Chondrocyte (in vitro differentiated cells): ENCODE data around the gene PCDHB14. TPM values are rescaled to one million over a fixed set of nuclear protein-coding genes. Genes with fewer than 3 reads are reported as not detected.
A peak's percentile ranks its signal among the peaks of the same experiment; 100 is the strongest.
"Not testable (repeated sequence)": the region's sequence is repeated elsewhere in the genome, so short reads cannot be mapped to it uniquely, and the experiment has no call there.

Experiments used
- DNase-seq: peaks from one replicate; pipeline ENCODE4 v3.0.0; 2021; ENCODE audit warnings: mixed read lengths, low spot score
- H3K27ac Mint-ChIP-seq: one replicate; pipeline ENCODE4 v1.8.0; 2021; ENCODE audit warnings: mild to moderate bottlenecking, moderate library complexity, mixed read lengths; ENCODE audit not compliant: unreplicated experiment
- H3K27me3 Mint-ChIP-seq: 2 replicates; pipeline ENCODE4 v1.8.0; 2021; ENCODE audit warnings: low read depth, mixed read lengths
- H3K36me3 Mint-ChIP-seq: 2 replicates; pipeline ENCODE4 v1.8.0; 2021; ENCODE audit warnings: low read depth, mixed read lengths
- H3K4me1 Mint-ChIP-seq: 2 replicates; pipeline ENCODE4 v1.8.0; 2021; ENCODE audit warnings: low read depth, mild to moderate bottlenecking, mixed read lengths
- H3K4me3 Mint-ChIP-seq: one replicate; pipeline ENCODE4 v1.8.0; 2021; ENCODE audit warnings: mild to moderate bottlenecking, moderate library complexity, mixed read lengths; ENCODE audit not compliant: unreplicated experiment
- H3K9me3 Mint-ChIP-seq: 2 replicates; pipeline ENCODE4 v1.8.0; 2021; ENCODE audit warnings: low read depth, mixed read lengths
- total RNA-seq: library from RNA; stranded (reverse); gene quantifications from 3 replicates; pipeline ENCODE4 v1.2.1, GENCODE V29; 2021
- TF ChIP-seq, protein P1 (sequence below): fragments of 200-600 bp; sonication (generic); IDR thresholded peaks from 2 replicates; pipeline ENCODE4 v1.5.0; 2021; ENCODE audit warnings: antibody characterized with exemption, mild to moderate bottlenecking, moderate library complexity

Gene PCDHB14
- total RNA-seq, 1 donor from 2014 or later: 4.0 TPM

- no peaks in the 10 kb centered on the region for H3K27me3 Mint-ChIP-seq
- TF ChIP-seq, protein P1, sequence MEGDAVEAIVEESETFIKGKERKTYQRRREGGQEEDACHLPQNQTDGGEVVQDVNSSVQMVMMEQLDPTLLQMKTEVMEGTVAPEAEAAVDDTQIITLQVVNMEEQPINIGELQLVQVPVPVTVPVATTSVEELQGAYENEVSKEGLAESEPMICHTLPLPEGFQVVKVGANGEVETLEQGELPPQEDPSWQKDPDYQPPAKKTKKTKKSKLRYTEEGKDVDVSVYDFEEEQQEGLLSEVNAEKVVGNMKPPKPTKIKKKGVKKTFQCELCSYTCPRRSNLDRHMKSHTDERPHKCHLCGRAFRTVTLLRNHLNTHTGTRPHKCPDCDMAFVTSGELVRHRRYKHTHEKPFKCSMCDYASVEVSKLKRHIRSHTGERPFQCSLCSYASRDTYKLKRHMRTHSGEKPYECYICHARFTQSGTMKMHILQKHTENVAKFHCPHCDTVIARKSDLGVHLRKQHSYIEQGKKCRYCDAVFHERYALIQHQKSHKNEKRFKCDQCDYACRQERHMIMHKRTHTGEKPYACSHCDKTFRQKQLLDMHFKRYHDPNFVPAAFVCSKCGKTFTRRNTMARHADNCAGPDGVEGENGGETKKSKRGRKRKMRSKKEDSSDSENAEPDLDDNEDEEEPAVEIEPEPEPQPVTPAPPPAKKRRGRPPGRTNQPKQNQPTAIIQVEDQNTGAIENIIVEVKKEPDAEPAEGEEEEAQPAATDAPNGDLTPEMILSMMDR: no peak
- no peak overlapping the region for H3K27ac Mint-ChIP-seq
- no peaks in the 10 kb centered on the region for H3K4me1 Mint-ChIP-seq
- H3K36me3 Mint-ChIP-seq: peaks cover 35% of the 10 kb centered on the region
- peak; percentile 86 for DNase-seq
- H3K9me3 Mint-ChIP-seq: peaks cover 70% of the 10 kb centered on the region
- H3K4me3 Mint-ChIP-seq: no peak overlapping the region
These were observed 13.6 kb downstream of the PCDHB14 start for GRCh38 chr5:141236516-141237313.

DNA sequence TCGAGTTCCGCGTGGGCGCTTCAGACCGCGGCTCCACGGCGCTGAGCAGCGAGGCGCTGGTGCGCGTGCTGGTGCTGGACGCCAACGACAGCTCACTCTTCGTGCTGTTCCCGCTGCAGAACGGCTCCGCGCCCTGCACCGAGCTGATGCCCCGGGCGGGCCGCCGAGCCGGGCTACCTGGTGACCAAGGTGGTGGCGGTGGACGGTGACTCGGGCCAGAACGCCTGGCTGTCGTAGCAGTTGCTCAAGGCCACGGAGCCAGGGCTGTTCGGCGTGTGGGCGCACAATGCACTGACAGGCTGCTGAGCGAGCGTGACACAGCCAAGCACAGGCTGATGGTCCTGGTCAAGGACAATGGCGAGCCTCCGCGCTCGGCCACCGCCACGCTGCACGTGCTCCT lies 18.4 kb downstream of the PCDHB14 start:
- no peaks in the 10 kb centered on the region for H3K4me1 Mint-ChIP-seq
- H3K9me3 Mint-ChIP-seq: peaks cover 78% of the 10 kb centered on the region
- no peaks in the 10 kb centered on the region for H3K27me3 Mint-ChIP-seq
- H3K36me3 Mint-ChIP-seq: peaks cover 37% of the 10 kb centered on the region
- no peak overlapping the region for H3K27ac Mint-ChIP-seq
- H3K4me3 Mint-ChIP-seq: no peak overlapping the region
- no peak for DNase-seq
- TF ChIP-seq, protein P1: no peak

DNA sequence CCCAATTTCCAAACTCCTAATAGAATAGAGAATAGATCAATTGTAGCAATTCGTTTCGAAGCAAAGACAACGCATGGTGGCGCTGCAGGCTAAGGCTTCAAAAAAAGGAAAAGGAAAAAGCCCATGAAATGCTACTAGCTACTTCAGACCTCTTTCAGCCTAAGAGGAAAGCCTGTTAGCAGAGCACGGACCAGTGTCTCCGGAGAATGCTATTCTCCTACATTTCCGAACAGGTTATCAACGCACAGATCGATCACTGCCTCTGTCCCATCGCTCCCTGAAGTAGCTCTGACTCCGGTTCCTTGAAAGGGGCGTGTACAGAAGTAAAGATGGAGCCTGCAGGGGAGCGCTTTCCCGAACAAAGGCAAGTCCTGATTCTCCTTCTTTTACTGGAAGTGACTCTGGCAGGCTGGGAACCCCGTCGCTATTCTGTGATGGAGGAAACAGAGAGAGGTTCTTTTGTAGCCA lies 22.1 kb downstream of the PCDHB14 start, which contains the start of gene PCDHB15:
Gene PCDHB15, plus strand, starts transcription at position 146 of the 468 bp plus-strand sequence. Its CDS starts 184 bp downstream, at position 330.
- no peak for DNase-seq
- peak within 1 kb of the TSS; percentile 53 for H3K4me3 Mint-ChIP-seq
- H3K27me3 Mint-ChIP-seq: no peaks in the 10 kb centered on the region
- TF ChIP-seq, protein P1: peak; percentile 27
- H3K4me1 Mint-ChIP-seq: no peaks in the 10 kb centered on the region
- peaks cover 79% of the 10 kb centered on the region for H3K9me3 Mint-ChIP-seq
- no peak within 1 kb of the TSS for H3K27ac Mint-ChIP-seq
- H3K36me3 Mint-ChIP-seq: peaks cover 46% of the 10 kb centered on the region

- peaks cover 45% of the 10 kb centered on the region for H3K36me3 Mint-ChIP-seq
- not testable (repeated sequence) for DNase-seq, H3K4me1 Mint-ChIP-seq, H3K27ac Mint-ChIP-seq, H3K4me3 Mint-ChIP-seq, H3K27me3 Mint-ChIP-seq
- peaks cover 84% of the 10 kb centered on the region for H3K9me3 Mint-ChIP-seq
These were observed 23.8 kb downstream of the PCDHB14 start for GRCh38 chr5:141246971-141247370.

DNA sequence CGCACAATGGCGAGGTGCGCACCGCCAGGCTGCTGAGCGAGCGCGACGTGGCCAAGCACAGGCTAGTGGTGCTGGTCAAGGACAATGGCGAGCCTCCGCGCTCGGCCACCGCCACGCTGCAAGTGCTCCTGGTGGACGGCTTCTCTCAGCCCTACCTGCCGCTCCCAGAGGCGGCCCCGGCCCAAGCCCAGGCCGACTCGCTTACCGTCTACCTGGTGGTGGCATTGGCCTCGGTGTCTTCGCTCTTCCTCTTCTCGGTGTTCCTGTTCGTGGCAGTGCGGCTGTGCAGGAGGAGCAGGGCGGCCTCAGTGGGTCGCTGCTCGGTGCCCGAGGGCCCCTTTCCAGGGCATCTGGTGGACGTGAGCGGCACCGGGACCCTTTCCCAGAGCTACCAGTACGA lies 24.3 kb downstream of the PCDHB14 start:
- H3K27ac Mint-ChIP-seq: not testable (repeated sequence)

DNA sequence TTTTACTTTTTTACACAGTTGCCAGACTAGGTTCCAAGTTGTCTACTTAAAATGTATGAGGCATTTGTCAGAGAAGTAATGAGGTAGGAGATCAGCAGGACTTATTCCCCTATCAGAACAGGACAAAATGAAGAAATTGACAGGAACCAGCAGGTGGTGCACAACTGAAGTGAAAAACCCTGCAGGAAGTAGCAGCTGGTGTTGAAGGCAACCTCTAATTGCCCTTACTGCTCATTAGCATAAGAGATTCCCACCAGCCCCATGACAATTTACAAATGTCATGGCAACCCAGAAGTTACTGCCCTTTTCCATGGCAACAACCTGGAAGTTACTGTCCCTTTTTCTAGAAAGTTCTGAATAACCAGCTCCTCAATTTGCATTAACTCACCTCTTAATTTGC lies 27.4 kb downstream of the PCDHB14 start:
- Mint-ChIP-seq H3K4me3 (no peak overlapping the region), H3K27me3 (no peaks in the 10 kb centered on the region), H3K9me3 (peaks cover 85% of the 10 kb centered on the region), H3K36me3 (peaks cover 47% of the 10 kb centered on the region), H3K27ac (no peak overlapping the region), H3K4me1 (no peaks in the 10 kb centered on the region)
- TF ChIP-seq, protein P1: no peak
- DNase-seq: no peak

More for the DNA sequence above, 24.3 kb downstream of the PCDHB14 start:
- peaks cover 44% of the 10 kb centered on the region for H3K36me3 Mint-ChIP-seq
- not testable (repeated sequence) for H3K4me3 Mint-ChIP-seq, H3K27me3 Mint-ChIP-seq, DNase-seq, H3K4me1 Mint-ChIP-seq
- H3K9me3 Mint-ChIP-seq: peaks cover 83% of the 10 kb centered on the region
